Activated CD4-positive, alpha-beta memory T cell treated with anti-CD3 and anti-CD28 coated beads, Interleukin-2, amount 10 ng/mL, durations not matched to agents 7 days and 5 days (primary cell): Measurements from ENCODE around the gene ADGRG1. TPM values are rescaled to one million over a fixed set of nuclear protein-coding genes. Genes with fewer than 3 reads are reported as not detected.
"Not testable (repeated sequence)": the region's sequence is repeated elsewhere in the genome, so short reads cannot be mapped to it uniquely, and the experiment has no call there.

Source experiments
- CTCF ChIA-PET: fragments of 350-600 bp; sonication (Branson Sonifier 250); formaldehyde crosslinking; loops from one replicate; lab custom pipeline; 2021; ENCODE audit warnings: antibody characterized with exemption, inconsistent platforms; lab: Charles Lee
- POLR2A ChIA-PET: fragments of 350-600 bp; sonication (Branson Sonifier 250); formaldehyde crosslinking; loops from one replicate; lab custom pipeline; 2021; ENCODE audit warnings: antibody characterized with exemption; lab: Charles Lee
- DNase-seq: peaks from one replicate; pipeline ENCODE4 v3.0.0-alpha.2; 2020
- H3K27ac Mint-ChIP-seq: one replicate; pipeline ENCODE4 v1.8.0; 2021; ENCODE audit warnings: mild to moderate bottlenecking, mixed read lengths
- H3K27me3 Mint-ChIP-seq: one replicate; pipeline ENCODE4 v1.8.0; 2021; ENCODE audit warnings: mixed read lengths
- H3K36me3 Mint-ChIP-seq: one replicate; pipeline ENCODE4 v1.8.0; 2021; ENCODE audit warnings: low read depth, mixed read lengths
- H3K4me1 Mint-ChIP-seq: one replicate; pipeline ENCODE4 v1.8.0; 2021; ENCODE audit warnings: mixed read lengths
- H3K4me3 Mint-ChIP-seq: one replicate; pipeline ENCODE4 v1.8.0; 2021; ENCODE audit warnings: mild to moderate bottlenecking, mixed read lengths
- H3K9me3 Mint-ChIP-seq: one replicate; pipeline ENCODE4 v1.8.0; 2021; ENCODE audit warnings: mixed read lengths
- total RNA-seq, 2 experiments: library from RNA; stranded (reverse); gene quantifications; one replicate each; pipeline ENCODE4 v1.2.3, GENCODE V29; 2021

The ADGRG1 gene
- total RNA-seq, 2 experiments from 2014 or later, result 7.4 to 8.3 TPM

DNA sequence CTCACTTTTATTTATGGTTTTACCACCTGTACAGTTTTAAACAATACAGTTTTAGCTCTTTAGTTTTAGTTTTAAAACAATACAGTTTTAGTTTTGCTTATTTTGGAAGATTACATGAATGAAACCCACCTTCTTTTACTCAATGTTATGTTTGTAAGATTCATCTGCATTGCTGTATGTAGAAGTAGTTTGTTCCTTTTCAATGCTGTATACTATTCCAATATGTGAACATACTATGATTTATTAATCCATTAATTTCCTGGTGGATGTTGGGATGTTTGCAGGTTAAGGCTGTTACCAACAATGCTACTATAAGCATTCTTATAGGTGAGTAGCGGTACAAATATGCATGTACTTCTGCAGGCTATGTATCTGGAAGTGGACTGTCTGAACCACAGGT, 34.4 kb upstream of the ADGRG1 start:
- Mint-ChIP-seq H3K4me3 (no peak overlapping the region), H3K27ac (no peak overlapping the region), H3K9me3 (peaks cover 16% of the 10 kb centered on the region), H3K27me3 (peaks cover 2% of the 10 kb centered on the region), H3K36me3 (peaks cover 33% of the 10 kb centered on the region), H3K4me1 (peaks cover 60% of the 10 kb centered on the region)
- CTCF ChIA-PET, result interaction anchor here (5.1 to 11.1 kb wide), 4 partner anchors 8 to 55 kb away, joined by 90 to 167 read pairs (median 120); no protein-coding TSS in a partner anchor
- POLR2A ChIA-PET, result interaction anchor here (1.2 to 6.8 kb wide), 9 partner anchors 8 to 404 kb away, joined by 3 to 75 read pairs (median 5); partner anchors contain the start of gene KATNB1
- DNase-seq, result no peak

DNA sequence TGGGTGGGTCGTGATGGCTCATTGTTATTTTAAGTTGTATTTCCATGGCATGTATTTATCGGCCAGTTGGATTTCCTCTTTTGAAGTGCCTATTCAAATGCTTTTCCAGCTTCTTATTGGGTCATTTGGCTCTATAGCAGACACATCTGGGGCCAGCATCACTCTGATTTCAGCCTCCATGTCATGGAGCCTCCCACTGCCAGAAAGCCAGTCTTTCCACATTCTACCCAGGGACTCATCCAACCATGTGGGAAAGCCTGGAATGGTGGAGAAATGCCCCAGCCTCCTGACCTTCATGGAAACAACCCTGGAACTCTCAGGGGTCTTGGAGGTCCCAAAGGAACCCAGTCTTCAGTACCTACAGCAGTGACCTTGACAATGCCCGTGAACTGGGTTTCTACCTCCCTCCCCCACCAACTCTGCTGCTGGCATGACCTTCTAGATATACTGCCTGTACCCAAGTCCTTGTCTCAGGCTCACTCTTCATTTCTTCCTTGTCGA, 33.8 kb upstream of the ADGRG1 start:
- peak; percentile 11 for DNase-seq
- H3K4me3 Mint-ChIP-seq, result no peak overlapping the region
- H3K4me1 Mint-ChIP-seq, result peaks cover 59% of the 10 kb centered on the region
- H3K27ac Mint-ChIP-seq, result no peak overlapping the region
- H3K27me3 Mint-ChIP-seq, result peaks cover 2% of the 10 kb centered on the region
- POLR2A ChIA-PET, result interaction anchor here (1.6 to 6.8 kb wide), 3 partner anchors 15 to 53 kb away, joined by 4 to 66 read pairs (median 23); no protein-coding TSS in a partner anchor
- peaks cover 16% of the 10 kb centered on the region for H3K9me3 Mint-ChIP-seq
- H3K36me3 Mint-ChIP-seq, result peaks cover 36% of the 10 kb centered on the region
- CTCF ChIA-PET, result interaction anchor here (0.6 to 11.1 kb wide), 5 partner anchors 8 to 55 kb away, joined by 3 to 167 read pairs (median 101); no protein-coding TSS in a partner anchor

DNA sequence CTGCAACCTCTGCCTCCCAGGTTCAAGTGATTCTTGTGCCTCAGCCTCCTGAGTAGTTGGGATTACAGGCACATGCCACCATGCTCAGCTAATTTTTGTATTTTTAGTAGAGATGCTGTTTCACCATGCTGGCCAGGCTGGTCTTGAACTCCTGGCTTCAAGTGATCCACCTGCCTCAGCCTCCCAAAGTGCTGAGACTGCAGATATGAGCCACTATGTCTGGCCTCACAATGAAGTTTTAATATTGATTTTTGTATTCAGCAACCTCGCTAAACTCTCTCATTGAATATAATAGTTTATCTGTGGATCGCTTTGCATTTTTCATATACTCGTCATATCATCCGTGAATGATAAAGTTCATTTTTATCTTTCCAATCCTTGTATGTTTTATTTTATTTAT, 32.2 kb upstream of the ADGRG1 start:
- POLR2A ChIA-PET, result interaction anchor here (1.1 to 6.8 kb wide), 2 partner anchors 14 to 19 kb away, joined by 3 to 66 read pairs; no protein-coding TSS in a partner anchor
- peak; percentile 10 for DNase-seq
- Mint-ChIP-seq H3K9me3 (peaks cover 16% of the 10 kb centered on the region), H3K4me1 (peaks cover 65% of the 10 kb centered on the region), H3K36me3 (peaks cover 38% of the 10 kb centered on the region)
- H3K4me3 Mint-ChIP-seq, H3K27me3 Mint-ChIP-seq, H3K27ac Mint-ChIP-seq: not testable (repeated sequence)
- CTCF ChIA-PET, result interaction anchor here (1.5 to 6.8 kb wide), 2 partner anchors 14 to 20 kb away, joined by 9 to 63 read pairs; no protein-coding TSS in a partner anchor

DNA sequence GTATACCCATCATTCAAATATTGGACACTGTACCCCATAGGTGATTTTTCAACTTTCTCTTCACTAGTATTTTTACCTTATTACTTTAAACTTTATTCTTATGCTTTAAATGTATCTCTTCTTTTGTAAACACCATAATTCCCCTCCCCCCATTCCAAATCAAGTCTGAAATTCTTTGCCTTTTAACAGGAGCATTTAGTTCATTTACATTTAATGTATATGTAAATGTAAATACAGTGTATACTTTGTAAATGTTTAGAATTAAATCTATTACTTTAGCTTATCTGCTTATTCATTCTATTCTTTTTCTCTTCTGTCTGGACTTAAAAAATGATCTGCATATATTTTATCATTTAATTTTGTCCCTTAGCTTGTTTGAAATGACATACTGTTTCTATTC, 30.0 kb upstream of the ADGRG1 start:
- DNase-seq, result no peak
- CTCF ChIA-PET, result interaction anchor here (4.8 to 6.8 kb wide), 3 partner anchors 12 to 50 kb away, joined by 59 to 77 read pairs (median 63); no protein-coding TSS in a partner anchor
- Mint-ChIP-seq H3K4me3 (no peak overlapping the region), H3K27me3 (peaks cover 2% of the 10 kb centered on the region), H3K4me1 (peaks cover 64% of the 10 kb centered on the region), H3K9me3 (peaks cover 16% of the 10 kb centered on the region), H3K27ac (no peak overlapping the region), H3K36me3 (peaks cover 34% of the 10 kb centered on the region)
- POLR2A ChIA-PET, result interaction anchor here (5.1 kb wide), 1 partner anchor 13 kb away, joined by 56 read pairs; no protein-coding TSS in a partner anchor

DNA sequence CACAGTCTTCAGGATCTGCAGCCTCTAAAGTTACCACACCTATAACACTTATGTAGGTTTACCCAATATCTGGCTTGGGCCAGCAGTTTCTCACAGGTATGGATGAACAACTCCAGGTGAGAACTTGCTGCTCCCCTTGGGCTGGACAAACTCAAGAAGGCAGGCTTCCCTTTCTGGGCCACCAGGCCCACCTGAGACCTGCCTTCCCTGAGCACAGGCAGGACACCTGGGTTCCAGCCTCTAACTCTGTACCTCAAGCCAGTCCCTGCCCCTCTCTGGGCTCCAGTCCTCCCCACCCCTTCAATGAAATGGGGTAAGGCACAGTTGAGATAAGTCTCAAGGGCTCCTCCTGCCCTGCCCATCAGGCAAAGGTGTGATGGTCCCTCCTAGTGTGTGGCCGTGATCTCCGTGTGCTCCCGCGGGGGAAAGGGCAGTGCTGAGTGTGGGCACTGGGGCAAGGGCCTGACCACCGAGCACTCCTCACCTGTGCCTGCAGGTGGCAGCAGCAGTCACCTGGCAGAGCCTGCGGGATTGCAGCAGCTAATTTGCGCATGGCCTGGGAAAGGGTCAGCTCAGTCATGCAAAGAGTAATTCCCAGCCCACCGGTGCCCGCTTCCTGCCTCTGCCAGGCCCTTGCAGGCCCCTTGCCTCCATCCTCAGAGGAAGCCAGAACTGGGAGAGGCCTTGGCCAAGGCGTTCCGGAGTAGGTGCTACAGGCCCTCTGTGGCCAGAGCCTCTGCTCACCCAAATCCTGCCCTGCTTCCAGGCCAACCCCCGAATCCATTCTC, 28.2 kb upstream of the ADGRG1 start:
- Mint-ChIP-seq H3K9me3 (peaks cover 14% of the 10 kb centered on the region), H3K4me3 (no peak overlapping the region), H3K27ac (peak overlapping the region; percentile 97), H3K36me3 (peaks cover 23% of the 10 kb centered on the region), H3K27me3 (peaks cover 4% of the 10 kb centered on the region), H3K4me1 (peaks cover 66% of the 10 kb centered on the region)
- DNase-seq, result peak; percentile 50
- ChIA-PET CTCF (interaction anchor here (0.9 to 6.8 kb wide), 8 partner anchors 8 to 48 kb away, joined by 3 to 101 read pairs (median 34); no protein-coding TSS in a partner anchor), POLR2A (interaction anchor here (0.6 to 5.1 kb wide), 6 partner anchors 8 to 63 kb away, joined by 3 to 75 read pairs (median 31); partner anchors contain the start of gene CCDC102A)

DNA sequence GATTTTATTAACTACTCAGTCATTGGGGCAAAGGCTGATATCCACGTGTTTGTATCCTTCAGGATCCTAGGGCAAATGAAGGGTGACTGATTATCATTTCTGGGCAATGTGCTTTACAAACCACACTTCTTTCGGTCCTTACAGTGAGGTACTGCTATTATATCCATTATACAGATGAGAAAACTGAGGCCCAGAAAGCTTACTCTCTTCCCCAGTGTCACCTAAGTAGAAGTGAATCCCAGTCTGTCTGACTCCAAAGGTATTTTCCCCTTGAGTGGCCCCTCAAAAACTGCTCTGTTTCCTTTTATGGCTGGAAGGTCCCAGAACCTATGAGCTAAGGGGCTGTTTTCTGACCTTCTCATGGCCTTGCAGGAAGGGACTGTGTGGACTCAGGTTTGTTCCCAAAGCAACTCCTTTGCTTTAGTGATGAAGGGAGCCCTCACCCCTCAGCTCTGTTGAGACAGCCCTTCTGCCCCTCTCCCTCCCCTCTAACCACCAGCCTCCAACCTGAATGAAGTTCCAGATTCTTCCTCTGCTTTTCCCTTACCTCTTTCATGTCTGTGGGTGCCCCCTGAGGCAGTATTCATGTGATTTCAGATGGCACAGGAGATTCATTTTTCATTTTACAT, 27.4 kb upstream of the ADGRG1 start:
- CTCF ChIA-PET, result interaction anchor here (0.8 to 6.8 kb wide), 12 partner anchors 9 to 157 kb away, joined by 3 to 101 read pairs (median 6); partner anchors contain the start of gene ADGRG1
- no peak overlapping the region for H3K4me3 Mint-ChIP-seq
- POLR2A ChIA-PET, result interaction anchor here (1.1 to 5.1 kb wide), 13 partner anchors 9 to 611 kb away, joined by 3 to 75 read pairs (median 8); partner anchors contain the start of genes ADGRG1, CCDC102A and KATNB1
- peak overlapping the region; percentile 97 for H3K27ac Mint-ChIP-seq
- H3K36me3 Mint-ChIP-seq, result peaks cover 16% of the 10 kb centered on the region
- peaks cover 4% of the 10 kb centered on the region for H3K27me3 Mint-ChIP-seq
- DNase-seq, result peak; percentile 16
- H3K4me1 Mint-ChIP-seq, result peaks cover 62% of the 10 kb centered on the region
- peaks cover 9% of the 10 kb centered on the region for H3K9me3 Mint-ChIP-seq

DNA sequence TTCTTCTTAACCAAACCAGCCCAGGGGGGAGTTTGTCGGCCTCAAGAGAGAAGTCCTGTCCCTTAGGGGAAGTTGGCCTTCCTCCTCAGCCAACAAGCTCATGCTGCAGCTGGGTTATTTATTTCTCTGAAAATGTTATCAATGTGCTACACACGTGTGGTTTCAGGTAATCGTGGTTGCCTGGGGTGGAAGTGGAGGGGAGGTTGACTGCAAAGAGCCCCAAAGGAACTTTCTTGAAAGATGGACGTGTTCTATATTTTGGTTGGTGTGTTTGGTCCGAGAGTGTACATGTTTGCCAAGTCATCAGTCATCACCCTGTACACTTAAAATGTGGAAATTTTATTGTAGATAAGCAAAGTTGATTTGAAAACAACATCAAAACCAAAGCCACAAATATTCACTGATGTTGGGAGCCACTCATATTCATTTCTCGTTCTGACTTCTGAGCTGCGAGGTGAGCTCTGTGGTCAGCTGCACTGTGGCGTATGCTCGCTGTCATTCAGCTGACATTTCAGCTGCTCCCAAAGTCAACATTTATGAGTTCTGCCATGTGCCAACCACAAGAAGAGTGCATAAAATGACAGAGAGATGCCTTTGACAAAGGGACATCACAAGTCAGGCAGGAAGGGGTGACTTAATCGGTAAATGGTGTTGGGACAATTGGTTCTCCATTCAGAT, 26.5 kb upstream of the ADGRG1 start:
- peak overlapping the region; percentile 97 for H3K27ac Mint-ChIP-seq

DNA sequence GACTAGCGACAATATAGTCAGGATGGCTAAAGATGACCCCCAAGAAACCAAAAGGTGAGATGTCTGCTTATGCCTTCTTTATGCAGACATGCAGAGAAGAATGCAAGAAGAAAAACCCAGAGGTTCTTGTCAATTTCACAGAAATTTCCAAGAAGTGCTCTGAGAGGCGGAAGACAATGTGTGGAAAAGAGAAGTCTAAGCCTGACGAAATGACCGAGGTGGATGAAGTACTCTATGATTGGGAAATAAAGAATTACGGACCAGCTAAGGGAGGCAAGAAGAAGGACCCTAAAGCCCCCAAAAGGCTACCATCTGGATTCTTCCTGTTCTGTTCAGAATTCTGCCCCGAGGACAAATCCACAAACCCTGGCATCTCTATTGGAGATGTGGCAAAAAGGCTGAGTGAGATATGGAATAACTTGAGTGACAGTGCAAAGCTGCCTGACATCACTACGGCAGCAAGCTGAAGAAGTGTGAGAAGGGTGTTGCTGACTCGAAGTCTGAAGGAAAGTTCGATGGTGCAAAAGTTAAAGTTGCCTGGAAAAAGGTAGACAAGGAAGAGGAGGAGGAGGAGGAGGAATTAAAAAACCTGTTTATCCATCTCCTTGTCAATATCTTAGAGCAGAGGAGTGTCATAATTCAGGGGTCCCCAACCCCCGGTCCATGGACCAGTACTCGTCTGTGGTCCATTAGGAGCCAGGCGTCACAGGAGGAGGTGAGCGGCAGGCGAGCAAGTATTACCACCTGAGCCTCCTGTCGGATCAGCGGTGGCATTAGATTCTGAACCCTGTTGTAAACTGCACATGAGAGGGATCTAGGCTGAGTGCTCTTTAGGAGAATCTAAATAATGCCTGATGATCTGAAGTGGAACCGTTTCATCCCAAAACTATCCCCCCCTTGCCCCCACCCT, 25.1 kb upstream of the ADGRG1 start:
- Mint-ChIP-seq H3K4me3 (no peak overlapping the region), H3K4me1 (peaks cover 60% of the 10 kb centered on the region), H3K27me3 (peaks cover 2% of the 10 kb centered on the region), H3K9me3 (no peaks in the 10 kb centered on the region), H3K27ac (peak overlapping the region; percentile 97), H3K36me3 (peaks cover 5% of the 10 kb centered on the region)
- ChIA-PET CTCF (interaction anchor here (1.3 to 6.8 kb wide), 3 partner anchors 12 to 133 kb away, joined by 8 to 101 read pairs (median 77); partner anchors contain the start of gene KATNB1), POLR2A (interaction anchor here (2.1 to 5.1 kb wide), 5 partner anchors 8 to 44 kb away, joined by 6 to 75 read pairs (median 47); partner anchors contain the start of gene ADGRG1)
- peak; percentile 8 for DNase-seq

More for the DNA sequence above, 26.5 kb upstream of the ADGRG1 start:
- H3K27me3 Mint-ChIP-seq, result peaks cover 4% of the 10 kb centered on the region
- H3K36me3 Mint-ChIP-seq, result peaks cover 13% of the 10 kb centered on the region
- H3K4me1 Mint-ChIP-seq, result peaks cover 59% of the 10 kb centered on the region
- ChIA-PET CTCF (interaction anchor here (0.8 to 6.8 kb wide), 17 partner anchors 8 to 156 kb away, joined by 3 to 101 read pairs (median 5); partner anchors contain the start of genes ADGRG1 and KATNB1), POLR2A (interaction anchor here (1.0 to 5.1 kb wide), 15 partner anchors 9 to 612 kb away, joined by 3 to 75 read pairs (median 7); partner anchors contain the start of genes ADGRG1, CCDC102A, CIAPIN1 and COQ9)
- peak overlapping the region; percentile 31 for H3K4me3 Mint-ChIP-seq
- DNase-seq, result peak; percentile 85
- H3K9me3 Mint-ChIP-seq, result peaks cover 6% of the 10 kb centered on the region

DNA sequence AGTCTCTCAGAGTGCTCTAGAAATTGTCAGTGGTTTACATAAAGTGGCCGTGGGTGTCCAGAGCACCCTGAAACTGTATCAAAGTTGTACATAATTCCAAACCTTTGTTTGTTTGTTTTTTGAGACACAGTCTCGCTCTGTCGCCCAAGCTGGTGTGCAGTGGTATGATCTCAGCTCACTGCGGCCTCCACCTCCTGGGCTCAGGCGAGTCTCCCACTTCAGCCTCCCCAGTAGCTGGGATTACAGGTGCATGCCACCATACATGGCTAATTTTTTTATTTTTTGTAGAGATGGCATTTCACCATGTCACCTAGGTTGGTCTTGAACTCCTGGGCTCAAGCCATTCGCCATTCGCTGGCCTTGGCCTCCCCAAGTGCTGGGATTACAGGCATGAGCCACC, 24.3 kb upstream of the ADGRG1 start:
- no peak overlapping the region for H3K4me3 Mint-ChIP-seq
- CTCF ChIA-PET, result interaction anchor here (6.4 kb wide), 1 partner anchor 12 kb away, joined by 101 read pairs; no protein-coding TSS in a partner anchor
- POLR2A ChIA-PET, result no interaction called here
- DNase-seq, result peak; percentile 6
- H3K9me3 Mint-ChIP-seq, result no peaks in the 10 kb centered on the region
- H3K36me3 Mint-ChIP-seq, result peaks cover 5% of the 10 kb centered on the region
- peaks cover 2% of the 10 kb centered on the region for H3K27me3 Mint-ChIP-seq
- no peak overlapping the region for H3K27ac Mint-ChIP-seq
- H3K4me1 Mint-ChIP-seq, result peaks cover 68% of the 10 kb centered on the region

DNA sequence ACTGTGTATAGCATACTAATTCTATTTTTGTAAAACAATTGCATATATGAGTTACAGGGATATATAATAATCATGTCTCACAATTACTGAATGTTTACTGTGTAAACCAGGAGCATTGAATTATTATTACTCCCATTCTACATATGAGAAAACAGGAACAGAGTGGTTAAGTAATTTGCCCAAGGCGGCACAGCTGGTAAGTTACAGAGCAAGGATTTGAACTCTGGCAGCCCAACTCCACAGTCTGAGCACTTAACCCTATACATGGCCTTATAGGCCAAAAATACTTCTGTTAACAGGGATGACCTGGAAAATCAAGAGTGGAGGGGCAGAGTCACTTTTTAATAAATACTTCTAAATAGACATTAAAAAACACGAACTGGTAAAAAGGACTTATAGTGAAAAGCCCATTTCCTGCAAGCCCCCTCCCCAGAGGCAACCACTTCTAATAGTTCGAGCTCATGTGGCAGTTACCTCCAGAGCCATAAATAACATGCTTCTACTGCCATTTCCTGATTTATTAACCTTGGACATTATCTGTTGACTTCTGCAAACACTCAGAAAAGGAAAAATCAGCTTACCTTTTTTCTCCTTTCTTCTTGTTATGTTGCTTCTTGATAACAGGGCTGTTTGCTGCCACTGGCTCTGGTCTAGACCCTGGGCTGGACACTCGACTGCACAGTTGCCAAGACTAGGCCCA, 22.1 kb upstream of the ADGRG1 start:
- Mint-ChIP-seq H3K27ac (no peak overlapping the region), H3K27me3 (peaks cover 2% of the 10 kb centered on the region), H3K9me3 (no peaks in the 10 kb centered on the region), H3K4me3 (no peak overlapping the region), H3K36me3 (no peaks in the 10 kb centered on the region), H3K4me1 (peaks cover 69% of the 10 kb centered on the region)
- peak; percentile 6 for DNase-seq
- POLR2A ChIA-PET, result interaction anchor here (1.4 kb wide), 1 partner anchor 13 kb away, joined by 3 read pairs; no protein-coding TSS in a partner anchor
- CTCF ChIA-PET, result no interaction called here
